ENCODE results near the gene ASXL1.
"Not testable (repeated sequence)": the region's sequence is repeated elsewhere in the genome, so short reads cannot be mapped to it uniquely, and the experiment has no call there.

ASXL1 gene

GRCh38 chr20:32316667-32317066 lies 41.5 kb upstream of the ASXL1 start:
- DNase-seq, result no peak
- Histone ChIP-seq H3K27me3 (no peaks in the 10 kb centered on the region), H3K36me3 (peaks cover 20 to 62% (median 38%) of the 10 kb centered on the region in 3 donors), H3K4me1 (no peaks in the 10 kb centered on the region), H3K9me3 (no peaks in the 10 kb centered on the region), H3K27ac (no peak overlapping the region), H3K4me3 (no peak overlapping the region)
- intact Hi-C loops (cut with DNase I; ENCODE audit: low total_unique reads), result no loop called here
- no peak for TF ChIP-seq CTCF (IDR thresholded peaks at IDR 0.05)

- Histone ChIP-seq H3K4me1 (no peaks in the 10 kb centered on the region), H3K36me3 (peaks cover 20 to 46% (median 30%) of the 10 kb centered on the region in 3 donors), H3K9me3 (no peaks in the 10 kb centered on the region), H3K27ac (no peak overlapping the region), H3K4me3 (no peak overlapping the region), H3K27me3 (no peaks in the 10 kb centered on the region)
- intact Hi-C loops (cut with DNase I; ENCODE audit: low total_unique reads), result no loop called here
- TF ChIP-seq CTCF (IDR thresholded peaks at IDR 0.05), result no peak
- no peak for DNase-seq
Observed at GRCh38 chr20:32319100-32319499, 39.0 kb upstream of the ASXL1 start.

- no peak for DNase-seq
- Histone ChIP-seq H3K27me3 (no peaks in the 10 kb centered on the region), H3K36me3 (peaks cover 20 to 34% (median 24%) of the 10 kb centered on the region in 3 donors), H3K9me3 (no peaks in the 10 kb centered on the region), H3K4me1 (no peaks in the 10 kb centered on the region), H3K4me3 (no peak overlapping the region), H3K27ac (no peak overlapping the region)
- intact Hi-C loops (cut with DNase I; ENCODE audit: low total_unique reads), result no loop called here
- TF ChIP-seq CTCF (IDR thresholded peaks at IDR 0.05), result no peak
Observed at GRCh38 chr20:32320305-32320704, 37.8 kb upstream of the ASXL1 start.

GRCh38 chr20:32321390-32321789 lies 36.7 kb upstream of the ASXL1 start:
- Histone ChIP-seq H3K9me3 (no peaks in the 10 kb centered on the region), H3K27ac (no peak overlapping the region), H3K36me3 (peaks cover 14 to 23% (median 17%) of the 10 kb centered on the region in 3 donors), H3K4me3 (no peak overlapping the region), H3K4me1 (no peaks in the 10 kb centered on the region), H3K27me3 (no peaks in the 10 kb centered on the region)
- intact Hi-C loops (cut with DNase I; ENCODE audit: low total_unique reads), result no loop called here
- TF ChIP-seq CTCF (IDR thresholded peaks at IDR 0.05), result no peak
- no peak for DNase-seq

GRCh38 chr20:32322260-32322659 lies 35.9 kb upstream of the ASXL1 start:
- H3K4me1 ChIP-seq, H3K9me3 ChIP-seq, DNase-seq, H3K27ac ChIP-seq, H3K27me3 ChIP-seq, H3K4me3 ChIP-seq: not testable (repeated sequence)
- peaks cover 8 to 20% (median 13%) of the 10 kb centered on the region in 3 donors for H3K36me3 ChIP-seq
- intact Hi-C loops (cut with DNase I; ENCODE audit: low total_unique reads), result loop anchor here (1.0 kb wide), 1 partner anchor 33 kb away; no protein-coding TSS in a partner anchor

- intact Hi-C loops (cut with DNase I; ENCODE audit: low total_unique reads); H3K9me3 ChIP-seq; H3K4me1 ChIP-seq; H3K27ac ChIP-seq; DNase-seq; H3K4me3 ChIP-seq; H3K27me3 ChIP-seq: not testable (repeated sequence)
- peaks cover 7 to 21% (median 20%) of the 10 kb centered on the region in 3 donors for H3K36me3 ChIP-seq
Observed at GRCh38 chr20:32323761-32324160, 34.4 kb upstream of the ASXL1 start.

All from tibial artery (tissue), 4 donors.